HEK293 (cell line): ENCODE data around the gene COL18A1.

Experiments
- GFI1B ChIP-seq: fragments of 450-650 bp; formaldehyde crosslinking; IDR thresholded peaks from 2 replicates; pipeline ENCODE4 v1.5.1; 2016; ENCODE audit warnings: missing biosample characterization, missing genetic modification characterization
- HOXA7 ChIP-seq: sonication (generic); formaldehyde crosslinking; IDR thresholded peaks from 2 replicates; pipeline ENCODE4 v1.8.1; 2022; ENCODE audit warnings: missing genetic modification reagents, borderline replicate concordance
- KLF9 ChIP-seq: fragments of 450-650 bp; formaldehyde crosslinking; IDR thresholded peaks from 2 replicates; pipeline ENCODE4 v1.5.1; 2016; ENCODE audit warnings: missing biosample characterization, missing genetic modification characterization, low read depth
- OSR2 ChIP-seq: fragments of 450-650 bp; formaldehyde crosslinking; IDR thresholded peaks from 2 replicates; pipeline ENCODE4 v1.5.1; 2016; ENCODE audit warnings: missing biosample characterization, missing genetic modification characterization
- PRDM1 ChIP-seq: fragments of 450-650 bp; formaldehyde crosslinking; IDR thresholded peaks from 2 replicates; pipeline ENCODE4; 2016; ENCODE audit warnings: missing biosample characterization, missing genetic modification characterization
- ZBTB21 ChIP-seq: fragments of 450-650 bp; formaldehyde crosslinking; IDR thresholded peaks from 2 replicates; pipeline ENCODE4 v1.5.1; 2017; ENCODE audit warnings: missing biosample characterization, missing genetic modification characterization
- ZNF114 ChIP-seq: fragments of 450-650 bp; formaldehyde crosslinking; IDR thresholded peaks from 2 replicates; pipeline ENCODE4 v1.5.0; 2017; ENCODE audit warnings: missing biosample characterization, missing genetic modification characterization
- ZNF16 ChIP-seq: fragments of 450-650 bp; formaldehyde crosslinking; IDR thresholded peaks from 2 replicates; pipeline ENCODE4 v1.5.1; 2016; ENCODE audit warnings: low read depth, missing biosample characterization, missing genetic modification characterization
- ZNF324 ChIP-seq: fragments of 450-650 bp; formaldehyde crosslinking; IDR thresholded peaks from 2 replicates; pipeline ENCODE4 v1.5.1; 2016; ENCODE audit warnings: missing biosample characterization, missing genetic modification characterization
- ZNF394 ChIP-seq: fragments of 450-650 bp; formaldehyde crosslinking; IDR thresholded peaks from 2 replicates; pipeline ENCODE4 v1.5.1; 2016; ENCODE audit warnings: missing biosample characterization, missing genetic modification characterization, mild to moderate bottlenecking, moderate library complexity, borderline replicate concordance
- ZNF416 ChIP-seq: fragments of 450-650 bp; formaldehyde crosslinking; IDR thresholded peaks from 2 replicates; pipeline ENCODE4 v1.5.1; 2016; ENCODE audit warnings: missing biosample characterization, missing genetic modification characterization
- ZNF473 ChIP-seq: fragments of 450-650 bp; formaldehyde crosslinking; IDR thresholded peaks from 2 replicates; pipeline ENCODE4 v1.5.1; 2017; ENCODE audit warnings: missing biosample characterization, missing genetic modification characterization
- ZNF501 ChIP-seq: fragments of 450-650 bp; formaldehyde crosslinking; IDR thresholded peaks from 2 replicates; pipeline ENCODE4 v1.5.1; 2016; ENCODE audit warnings: missing biosample characterization, missing genetic modification characterization
- ZNF544 ChIP-seq: fragments of 450-650 bp; formaldehyde crosslinking; IDR thresholded peaks from 2 replicates; pipeline ENCODE4 v1.5.0; 2017; ENCODE audit warnings: missing biosample characterization, missing genetic modification characterization
- ZNF600 ChIP-seq: fragments of 450-650 bp; formaldehyde crosslinking; IDR thresholded peaks from 2 replicates; pipeline ENCODE4 v1.5.1; 2016; ENCODE audit warnings: missing biosample characterization, missing genetic modification characterization
- ZNF658 ChIP-seq: fragments of 450-650 bp; formaldehyde crosslinking; IDR thresholded peaks from 2 replicates; pipeline ENCODE4; 2016; ENCODE audit warnings: missing biosample characterization, missing genetic modification characterization
- ZNF791 ChIP-seq: fragments of 450-650 bp; formaldehyde crosslinking; IDR thresholded peaks from 2 replicates; pipeline ENCODE4 v1.5.1; 2016; ENCODE audit warnings: missing biosample characterization, missing genetic modification characterization
- TF ChIP-seq, protein P1 (sequence below): fragments of 450-650 bp; formaldehyde crosslinking; conservative IDR thresholded peaks from 2 replicates; pipeline ENCODE4 v1.5.1; 2016; ENCODE audit warnings: low read depth, missing biosample characterization, missing genetic modification characterization
- TF ChIP-seq, protein P2 (sequence below): fragments of 450-650 bp; formaldehyde crosslinking; IDR thresholded peaks from 2 replicates; pipeline ENCODE4 v1.5.1; 2017; ENCODE audit warnings: missing biosample characterization, missing genetic modification characterization
- TF ChIP-seq, protein P3 (sequence below): fragments of 450-650 bp; formaldehyde crosslinking; IDR thresholded peaks from 2 replicates; pipeline ENCODE4 v1.5.1; 2016; ENCODE audit warnings: missing biosample characterization, missing genetic modification characterization
- TF ChIP-seq, protein P4 (sequence below): fragments of 450-650 bp; formaldehyde crosslinking; IDR thresholded peaks from 2 replicates; pipeline ENCODE4 v1.5.1; 2016; ENCODE audit warnings: missing biosample characterization, missing genetic modification characterization
- TF ChIP-seq, protein P5 (sequence below): fragments of 450-650 bp; formaldehyde crosslinking; IDR thresholded peaks from 2 replicates; pipeline ENCODE4 v1.5.1; 2016; ENCODE audit warnings: missing biosample characterization, missing genetic modification characterization
- TF ChIP-seq, protein P6 (sequence below): fragments of 450-650 bp; IDR thresholded peaks from 2 replicates; pipeline ENCODE4 v1.5.1; 2018; ENCODE audit warnings: missing biosample characterization, mild to moderate bottlenecking, missing genetic modification characterization
- TF ChIP-seq, protein P7 (sequence below): fragments of 450-650 bp; formaldehyde crosslinking; IDR thresholded peaks from 2 replicates; pipeline ENCODE4 v1.5.1; 2016; ENCODE audit warnings: missing biosample characterization, missing genetic modification characterization

COL18A1 gene

DNA sequence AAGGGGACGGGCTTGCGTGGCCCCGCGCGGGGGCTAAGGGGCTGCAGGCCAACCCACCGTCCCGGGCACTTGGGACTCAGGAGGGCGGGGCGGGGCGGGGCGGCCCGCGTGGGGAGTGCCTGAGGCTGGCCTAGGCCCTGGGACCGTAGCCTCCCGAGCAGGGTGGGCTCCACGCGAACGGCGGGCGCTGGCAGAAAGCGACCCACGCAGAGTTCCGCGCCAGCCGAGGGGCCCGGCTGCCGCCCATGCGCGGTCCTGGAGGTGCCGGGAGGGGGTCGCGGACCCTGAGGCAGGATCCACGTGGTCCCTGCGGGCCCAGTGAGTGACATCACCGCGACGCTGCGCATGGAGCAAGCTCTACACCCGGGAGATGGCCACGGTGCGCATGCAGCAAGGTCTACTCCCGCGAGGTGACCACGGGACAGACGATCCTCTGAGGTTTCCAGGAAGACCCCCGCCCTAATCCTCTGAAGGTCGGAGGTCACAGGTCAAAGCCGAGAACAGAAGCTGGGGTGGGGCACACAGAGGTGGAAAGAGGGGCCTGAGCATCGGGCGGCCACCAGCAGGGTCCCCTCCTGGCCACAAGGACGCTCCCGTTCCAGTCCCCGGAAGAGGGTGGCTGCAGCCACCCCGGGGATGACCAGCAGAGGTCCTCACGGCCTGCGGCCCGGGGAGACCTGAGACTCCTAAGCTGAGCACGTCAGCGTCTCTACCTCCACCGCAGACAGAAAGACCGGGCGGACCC lies 150.8 kb downstream of the COL18A1 start (continued):
- TF ChIP-seq, protein P1, sequence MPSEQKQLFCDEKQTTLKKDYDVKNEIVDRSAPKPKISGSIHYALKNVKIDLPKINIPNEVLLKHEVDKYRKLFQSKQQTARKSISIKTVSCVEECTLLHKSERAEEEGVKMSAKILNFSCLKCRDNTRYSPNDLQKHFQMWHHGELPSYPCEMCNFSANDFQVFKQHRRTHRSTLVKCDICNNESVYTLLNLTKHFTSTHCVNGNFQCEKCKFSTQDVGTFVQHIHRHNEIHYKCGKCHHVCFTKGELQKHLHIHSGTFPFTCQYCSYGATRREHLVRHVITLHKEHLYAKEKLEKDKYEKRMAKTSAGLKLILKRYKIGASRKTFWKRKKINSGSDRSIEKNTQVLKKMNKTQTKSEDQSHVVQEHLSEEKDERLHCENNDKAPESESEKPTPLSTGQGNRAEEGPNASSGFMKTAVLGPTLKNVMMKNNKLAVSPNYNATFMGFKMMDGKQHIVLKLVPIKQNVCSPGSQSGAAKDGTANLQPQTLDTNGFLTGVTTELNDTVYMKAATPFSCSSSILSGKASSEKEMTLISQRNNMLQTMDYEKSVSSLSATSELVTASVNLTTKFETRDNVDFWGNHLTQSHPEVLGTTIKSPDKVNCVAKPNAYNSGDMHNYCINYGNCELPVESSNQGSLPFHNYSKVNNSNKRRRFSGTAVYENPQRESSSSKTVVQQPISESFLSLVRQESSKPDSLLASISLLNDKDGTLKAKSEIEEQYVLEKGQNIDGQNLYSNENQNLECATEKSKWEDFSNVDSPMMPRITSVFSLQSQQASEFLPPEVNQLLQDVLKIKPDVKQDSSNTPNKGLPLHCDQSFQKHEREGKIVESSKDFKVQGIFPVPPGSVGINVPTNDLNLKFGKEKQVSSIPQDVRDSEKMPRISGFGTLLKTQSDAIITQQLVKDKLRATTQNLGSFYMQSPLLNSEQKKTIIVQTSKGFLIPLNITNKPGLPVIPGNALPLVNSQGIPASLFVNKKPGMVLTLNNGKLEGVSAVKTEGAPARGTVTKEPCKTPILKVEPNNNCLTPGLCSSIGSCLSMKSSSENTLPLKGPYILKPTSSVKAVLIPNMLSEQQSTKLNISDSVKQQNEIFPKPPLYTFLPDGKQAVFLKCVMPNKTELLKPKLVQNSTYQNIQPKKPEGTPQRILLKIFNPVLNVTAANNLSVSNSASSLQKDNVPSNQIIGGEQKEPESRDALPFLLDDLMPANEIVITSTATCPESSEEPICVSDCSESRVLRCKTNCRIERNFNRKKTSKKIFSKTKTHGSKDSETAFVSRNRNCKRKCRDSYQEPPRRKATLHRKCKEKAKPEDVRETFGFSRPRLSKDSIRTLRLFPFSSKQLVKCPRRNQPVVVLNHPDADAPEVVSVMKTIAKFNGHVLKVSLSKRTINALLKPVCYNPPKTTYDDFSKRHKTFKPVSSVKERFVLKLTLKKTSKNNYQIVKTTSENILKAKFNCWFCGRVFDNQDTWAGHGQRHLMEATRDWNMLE = peak; percentile 40; the same call in 1 of the 2 replicates
- TF ChIP-seq ZNF324 (tag by site-specific recombination) (peak; percentile 93; the same call in 1 of the 2 replicates), ZNF394 (tag by site-specific recombination) (peak; percentile 58; the same call in 1 of the 2 replicates), ZNF16 (no peak), ZNF114 (tag by site-specific recombination) (no peak), ZNF544 (no peak), ZNF473 (no peak), HOXA7 (no peak), ZNF658 (no peak), ZNF791 (tag by site-specific recombination) (peak; percentile 42; the same call in 1 of the 2 replicates), KLF9 (tag by site-specific recombination) (peak; percentile 81), ZBTB21 (tag by site-specific recombination) (peak; percentile 86), ZNF600 (tag by site-specific recombination) (peak; percentile 54; the same call in 1 of the 2 replicates), ZNF501 (tag by site-specific recombination) (no peak), GFI1B (no peak), OSR2 (tag by site-specific recombination) (peak; percentile 49), PRDM1 (tag by site-specific recombination) (no peak), ZNF416 (tag by site-specific recombination) (no peak)
- TF ChIP-seq, protein P2, sequence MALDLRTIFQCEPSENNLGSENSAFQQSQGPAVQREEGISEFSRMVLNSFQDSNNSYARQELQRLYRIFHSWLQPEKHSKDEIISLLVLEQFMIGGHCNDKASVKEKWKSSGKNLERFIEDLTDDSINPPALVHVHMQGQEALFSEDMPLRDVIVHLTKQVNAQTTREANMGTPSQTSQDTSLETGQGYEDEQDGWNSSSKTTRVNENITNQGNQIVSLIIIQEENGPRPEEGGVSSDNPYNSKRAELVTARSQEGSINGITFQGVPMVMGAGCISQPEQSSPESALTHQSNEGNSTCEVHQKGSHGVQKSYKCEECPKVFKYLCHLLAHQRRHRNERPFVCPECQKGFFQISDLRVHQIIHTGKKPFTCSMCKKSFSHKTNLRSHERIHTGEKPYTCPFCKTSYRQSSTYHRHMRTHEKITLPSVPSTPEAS (tag by site-specific recombination) = peak; percentile 27; the same call in 1 of the 2 replicates
- TF ChIP-seq, protein P3, sequence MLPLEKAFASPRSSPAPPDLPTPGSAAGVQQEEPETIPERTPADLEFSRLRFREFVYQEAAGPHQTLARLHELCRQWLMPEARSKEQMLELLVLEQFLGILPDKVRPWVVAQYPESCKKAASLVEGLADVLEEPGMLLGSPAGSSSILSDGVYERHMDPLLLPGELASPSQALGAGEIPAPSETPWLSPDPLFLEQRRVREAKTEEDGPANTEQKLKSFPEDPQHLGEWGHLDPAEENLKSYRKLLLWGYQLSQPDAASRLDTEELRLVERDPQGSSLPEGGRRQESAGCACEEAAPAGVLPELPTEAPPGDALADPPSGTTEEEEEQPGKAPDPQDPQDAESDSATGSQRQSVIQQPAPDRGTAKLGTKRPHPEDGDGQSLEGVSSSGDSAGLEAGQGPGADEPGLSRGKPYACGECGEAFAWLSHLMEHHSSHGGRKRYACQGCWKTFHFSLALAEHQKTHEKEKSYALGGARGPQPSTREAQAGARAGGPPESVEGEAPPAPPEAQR = no peak
- TF ChIP-seq, protein P4, sequence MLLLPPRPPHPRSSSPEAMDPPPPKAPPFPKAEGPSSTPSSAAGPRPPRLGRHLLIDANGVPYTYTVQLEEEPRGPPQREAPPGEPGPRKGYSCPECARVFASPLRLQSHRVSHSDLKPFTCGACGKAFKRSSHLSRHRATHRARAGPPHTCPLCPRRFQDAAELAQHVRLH (tag by site-specific recombination) = no peak
- TF ChIP-seq, protein P5, sequence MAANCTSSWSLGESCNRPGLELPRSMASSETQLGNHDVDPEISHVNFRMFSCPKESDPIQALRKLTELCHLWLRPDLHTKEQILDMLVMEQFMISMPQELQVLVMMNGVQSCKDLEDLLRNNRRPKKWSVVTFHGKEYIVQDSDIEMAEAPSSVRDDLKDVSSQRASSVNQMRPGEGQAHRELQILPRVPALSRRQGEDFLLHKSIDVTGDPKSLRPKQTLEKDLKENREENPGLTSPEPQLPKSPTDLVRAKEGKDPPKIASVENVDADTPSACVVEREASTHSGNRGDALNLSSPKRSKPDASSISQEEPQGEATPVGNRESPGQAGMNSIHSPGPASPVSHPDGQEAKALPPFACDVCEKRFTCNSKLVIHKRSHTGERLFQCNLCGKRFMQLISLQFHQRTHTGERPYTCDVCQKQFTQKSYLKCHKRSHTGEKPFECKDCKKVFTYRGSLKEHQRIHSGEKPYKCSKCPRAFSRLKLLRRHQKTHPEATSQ (tag by site-specific recombination) = peak; percentile 61; the same call in 1 of the 2 replicates
- TF ChIP-seq, protein P6, sequence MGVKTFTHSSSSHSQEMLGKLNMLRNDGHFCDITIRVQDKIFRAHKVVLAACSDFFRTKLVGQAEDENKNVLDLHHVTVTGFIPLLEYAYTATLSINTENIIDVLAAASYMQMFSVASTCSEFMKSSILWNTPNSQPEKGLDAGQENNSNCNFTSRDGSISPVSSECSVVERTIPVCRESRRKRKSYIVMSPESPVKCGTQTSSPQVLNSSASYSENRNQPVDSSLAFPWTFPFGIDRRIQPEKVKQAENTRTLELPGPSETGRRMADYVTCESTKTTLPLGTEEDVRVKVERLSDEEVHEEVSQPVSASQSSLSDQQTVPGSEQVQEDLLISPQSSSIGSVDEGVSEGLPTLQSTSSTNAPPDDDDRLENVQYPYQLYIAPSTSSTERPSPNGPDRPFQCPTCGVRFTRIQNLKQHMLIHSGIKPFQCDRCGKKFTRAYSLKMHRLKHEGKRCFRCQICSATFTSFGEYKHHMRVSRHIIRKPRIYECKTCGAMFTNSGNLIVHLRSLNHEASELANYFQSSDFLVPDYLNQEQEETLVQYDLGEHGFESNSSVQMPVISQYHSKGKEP (tag by site-specific recombination) = no peak
- TF ChIP-seq, protein P7, sequence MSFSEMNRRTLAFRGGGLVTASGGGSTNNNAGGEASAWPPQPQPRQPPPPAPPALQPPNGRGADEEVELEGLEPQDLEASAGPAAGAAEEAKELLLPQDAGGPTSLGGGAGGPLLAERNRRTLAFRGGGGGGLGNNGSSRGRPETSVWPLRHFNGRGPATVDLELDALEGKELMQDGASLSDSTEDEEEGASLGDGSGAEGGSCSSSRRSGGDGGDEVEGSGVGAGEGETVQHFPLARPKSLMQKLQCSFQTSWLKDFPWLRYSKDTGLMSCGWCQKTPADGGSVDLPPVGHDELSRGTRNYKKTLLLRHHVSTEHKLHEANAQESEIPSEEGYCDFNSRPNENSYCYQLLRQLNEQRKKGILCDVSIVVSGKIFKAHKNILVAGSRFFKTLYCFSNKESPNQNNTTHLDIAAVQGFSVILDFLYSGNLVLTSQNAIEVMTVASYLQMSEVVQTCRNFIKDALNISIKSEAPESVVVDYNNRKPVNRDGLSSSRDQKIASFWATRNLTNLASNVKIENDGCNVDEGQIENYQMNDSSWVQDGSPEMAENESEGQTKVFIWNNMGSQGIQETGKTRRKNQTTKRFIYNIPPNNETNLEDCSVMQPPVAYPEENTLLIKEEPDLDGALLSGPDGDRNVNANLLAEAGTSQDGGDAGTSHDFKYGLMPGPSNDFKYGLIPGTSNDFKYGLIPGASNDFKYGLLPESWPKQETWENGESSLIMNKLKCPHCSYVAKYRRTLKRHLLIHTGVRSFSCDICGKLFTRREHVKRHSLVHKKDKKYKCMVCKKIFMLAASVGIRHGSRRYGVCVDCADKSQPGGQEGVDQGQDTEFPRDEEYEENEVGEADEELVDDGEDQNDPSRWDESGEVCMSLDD = peak; percentile 91
